HepG2 (cell line): ENCODE data around the gene ZDHHC14. TPM values are rescaled to one million over a fixed set of nuclear protein-coding genes. Genes with fewer than 3 reads are reported as not detected.

Experiments used
- CBFB ChIP-seq: sonication (generic); formaldehyde crosslinking; IDR thresholded peaks from 2 replicates; pipeline ENCODE4 v1.4.0; 2020; ENCODE audit warnings: missing genetic modification reagents
- CEBPB ChIP-seq: IDR thresholded peaks from 2 replicates; pipeline ENCODE4 v1.6.1; 2011; ENCODE audit warnings: low read depth, low read length, improper control_type of control experiment, borderline replicate concordance
- CEBPG ChIP-seq: IDR thresholded peaks from 2 replicates; pipeline ENCODE4 v1.6.1; 2016
- EP300 ChIP-seq, 3 experiments: sonication (generic) in 1 of 3; formaldehyde crosslinking in 1 of 3; IDR thresholded peaks; 2 replicates each; pipeline versions ENCODE4 v1.5.1 to v1.6.1; 2011 to 2020; ENCODE audit warnings: low read depth in 2 of 3, low read length in 2 of 3, borderline replicate concordance in 1 of 3, improper control_type of control experiment in 1 of 3, mild to moderate bottlenecking in 1 of 3, missing genetic modification reagents in 1 of 3, moderate library complexity in 1 of 3
- FOXA1 ChIP-seq, 2 experiments: fragments of 450-650 bp in 1 of 2; sonication (generic) in 1 of 2; formaldehyde crosslinking in 1 of 2; IDR thresholded peaks; 2 replicates each; pipeline versions ENCODE4 v1.4.0 to v1.6.1; 2016 to 2020; ENCODE audit warnings: missing genetic modification reagents in 1 of 2
- FOXK1 ChIP-seq: sonication (generic); formaldehyde crosslinking; IDR thresholded peaks from 2 replicates; pipeline ENCODE4 v1.4.0; 2020; ENCODE audit warnings: low read depth, missing genetic modification reagents, borderline replicate concordance
- KAT8 ChIP-seq: IDR thresholded peaks from 2 replicates; pipeline ENCODE4 v1.6.1; 2016; ENCODE audit warnings: missing genetic modification reagents, missing compliant biosample characterization
- MEIS1 ChIP-seq: sonication (generic); formaldehyde crosslinking; IDR thresholded peaks from 2 replicates; pipeline ENCODE4 v1.9.0; 2021; ENCODE audit warnings: mild to moderate bottlenecking, missing genetic modification reagents, moderate library complexity, borderline replicate concordance
- NFIC ChIP-seq: IDR thresholded peaks from 2 replicates; pipeline ENCODE4 v1.6.1; 2012; ENCODE audit warnings: mild to moderate bottlenecking, low read length, inconsistent platforms
- PAXIP1 ChIP-seq: sonication (generic); formaldehyde crosslinking; conservative IDR thresholded peaks from 2 replicates; pipeline ENCODE4 v1.4.0; 2020; ENCODE audit warnings: mild to moderate bottlenecking, missing genetic modification reagents, moderate library complexity
- POGZ ChIP-seq: sonication (generic); formaldehyde crosslinking; IDR thresholded peaks from 2 replicates; pipeline ENCODE4 v1.4.0; 2020; ENCODE audit warnings: mild to moderate bottlenecking, missing genetic modification reagents
- SALL1 ChIP-seq: sonication (generic); formaldehyde crosslinking; IDR thresholded peaks from 2 replicates; pipeline ENCODE4 v1.8.0; 2022; ENCODE audit warnings: mild to moderate bottlenecking, missing genetic modification reagents
- ZBTB38 ChIP-seq: sonication (generic); formaldehyde crosslinking; IDR thresholded peaks from 2 replicates; pipeline ENCODE4 v1.5.1; 2020; ENCODE audit warnings: mild to moderate bottlenecking, missing genetic modification reagents
- ZNF30 ChIP-seq: sonication (generic); formaldehyde crosslinking; IDR thresholded peaks from 2 replicates; pipeline ENCODE4 v1.5.0; 2020; ENCODE audit warnings: mild to moderate bottlenecking, missing genetic modification reagents
- ZNF317 ChIP-seq: sonication (generic); formaldehyde crosslinking; IDR thresholded peaks from 2 replicates; pipeline ENCODE4 v1.5.0; 2020; ENCODE audit warnings: mild to moderate bottlenecking, missing genetic modification reagents
- ZNF354B ChIP-seq: sonication (generic); formaldehyde crosslinking; IDR thresholded peaks from 2 replicates; pipeline ENCODE4 v1.8.0; 2022; ENCODE audit warnings: mild to moderate bottlenecking, missing genetic modification reagents
- ZNF430 ChIP-seq: sonication (generic); formaldehyde crosslinking; IDR thresholded peaks from 2 replicates; pipeline ENCODE4 v1.9.0; 2021; ENCODE audit warnings: mild to moderate bottlenecking, missing genetic modification reagents
- ZNF441 ChIP-seq: sonication (generic); formaldehyde crosslinking; IDR thresholded peaks from 2 replicates; pipeline ENCODE4 v1.7.0; 2021; ENCODE audit warnings: missing genetic modification reagents, borderline replicate concordance
- ZNF614 ChIP-seq: IDR thresholded peaks from 2 replicates; pipeline ENCODE4 v1.6.1; 2018; ENCODE audit warnings: missing biosample characterization, missing genetic modification reagents, inconsistent platforms, borderline replicate concordance
- polyA plus RNA-seq, 8 experiments: library from polyadenylated mRNA; depleted of rRNA in 3 of 8; stranded (reverse) in 7 of 8; unstranded in 1 of 8; fragments of >200 nt; fragmentation: Illumina TruSeq in 4 of 8; extraction: Trizol in 4 of 8; gene quantifications; 2 replicates each; pipeline versions ENCODE4 v1.2.1 to v1.2.3, GENCODE V29; 2011 to 2016; ENCODE audit warnings: low read depth in 4 of 8, missing spikeins in 1 of 8, mixed read lengths in 1 of 8; ENCODE audit not compliant: insufficient read depth in 1 of 8
- total RNA-seq, 5 experiments: library from RNA; depleted of rRNA; stranded (reverse); fragments of >200 nt; fragmentation: Illumina TruSeq; extraction: Trizol; gene quantifications; 2 replicates each; pipeline ENCODE4 v1.2.3, GENCODE V29; 2016; ENCODE audit warnings: low read depth in 1 of 5
- TF ChIP-seq, protein P1 (sequence below): sonication (generic); formaldehyde crosslinking; IDR thresholded peaks from 2 replicates; pipeline ENCODE4 v1.4.0; 2020; ENCODE audit warnings: missing genetic modification reagents, mild to moderate bottlenecking, borderline replicate concordance
- TF ChIP-seq, protein P2 (sequence below): IDR thresholded peaks from 2 replicates; pipeline ENCODE4 v1.6.1; 2016; ENCODE audit warnings: missing genetic modification reagents, missing compliant biosample characterization

Gene ZDHHC14
- total and polyA plus RNA-seq, 2 of the 13 experiments (the other 11 are each of a cell fraction or from before 2014, with no cell fraction given) = 3.7 to 9.5 TPM

GRCh38 chr6:157528931-157529653 is 148.1 kb downstream of the ZDHHC14 start (continued):
- TF ChIP-seq ZNF614 (CRISPR knock-in tag) = 0 out of 2 replicates have a peak, but pooled peaks have one; percentile 44
- no peak for TF ChIP-seq ZNF30 (CRISPR knock-in tag)
- TF ChIP-seq KAT8 = 0 out of 2 replicates have a peak, but pooled peaks have one; percentile 14
- TF ChIP-seq PAXIP1 (CRISPR knock-in tag) = peak; percentile 45; the same call in 1 of the 2 replicates
- TF ChIP-seq CEBPB = peak; percentile 87
- peak; percentile 77 for TF ChIP-seq CBFB (CRISPR knock-in tag)
- peak in 1 of 2 experiments; percentile 51; a peak in 1 of 4 replicates for TF ChIP-seq EP300 (IDR thresholded peaks at IDR 0.05; ENCODE audit: low read depth in 2 of 2, low read length in 2 of 2)
- peak; percentile 10; the same call in 1 of the 2 replicates for TF ChIP-seq EP300 (CRISPR knock-in tag; IDR thresholded peaks at IDR 0.05; ENCODE audit: borderline replicate concordance)
- TF ChIP-seq MEIS1 (CRISPR knock-in tag) = peak; percentile 75; the same call in 1 of the 2 replicates
- TF ChIP-seq, protein P1, sequence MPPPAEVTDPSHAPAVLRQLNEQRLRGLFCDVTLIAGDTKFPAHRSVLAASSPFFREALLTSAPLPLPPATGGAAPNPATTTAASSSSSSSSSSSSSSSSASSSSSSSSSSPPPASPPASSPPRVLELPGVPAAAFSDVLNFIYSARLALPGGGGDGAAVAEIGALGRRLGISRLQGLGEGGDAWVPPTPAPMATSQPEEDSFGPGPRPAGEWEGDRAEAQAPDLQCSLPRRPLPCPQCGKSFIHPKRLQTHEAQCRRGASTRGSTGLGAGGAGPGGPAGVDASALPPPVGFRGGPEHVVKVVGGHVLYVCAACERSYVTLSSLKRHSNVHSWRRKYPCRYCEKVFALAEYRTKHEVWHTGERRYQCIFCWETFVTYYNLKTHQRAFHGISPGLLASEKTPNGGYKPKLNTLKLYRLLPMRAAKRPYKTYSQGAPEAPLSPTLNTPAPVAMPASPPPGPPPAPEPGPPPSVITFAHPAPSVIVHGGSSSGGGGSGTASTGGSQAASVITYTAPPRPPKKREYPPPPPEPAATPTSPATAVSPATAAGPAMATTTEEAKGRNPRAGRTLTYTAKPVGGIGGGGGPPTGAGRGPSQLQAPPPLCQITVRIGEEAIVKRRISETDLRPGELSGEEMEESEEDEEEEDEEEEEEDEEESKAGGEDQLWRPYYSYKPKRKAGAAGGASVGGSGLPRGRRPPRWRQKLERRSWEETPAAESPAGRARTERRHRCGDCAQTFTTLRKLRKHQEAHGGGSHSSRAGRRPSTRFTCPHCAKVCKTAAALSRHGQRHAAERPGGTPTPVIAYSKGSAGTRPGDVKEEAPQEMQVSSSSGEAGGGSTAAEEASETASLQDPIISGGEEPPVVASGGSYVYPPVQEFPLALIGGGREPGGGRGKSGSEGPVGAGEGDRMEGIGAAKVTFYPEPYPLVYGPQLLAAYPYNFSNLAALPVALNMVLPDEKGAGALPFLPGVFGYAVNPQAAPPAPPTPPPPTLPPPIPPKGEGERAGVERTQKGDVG = 0 out of 2 replicates have a peak, but pooled peaks have one; percentile 34
- TF ChIP-seq CEBPG (CRISPR knock-in tag) = peak; percentile 73
- 0 out of 2 replicates have a peak, but pooled peaks have one; percentile 27 for TF ChIP-seq SALL1 (CRISPR knock-in tag)
- TF ChIP-seq, protein P2, sequence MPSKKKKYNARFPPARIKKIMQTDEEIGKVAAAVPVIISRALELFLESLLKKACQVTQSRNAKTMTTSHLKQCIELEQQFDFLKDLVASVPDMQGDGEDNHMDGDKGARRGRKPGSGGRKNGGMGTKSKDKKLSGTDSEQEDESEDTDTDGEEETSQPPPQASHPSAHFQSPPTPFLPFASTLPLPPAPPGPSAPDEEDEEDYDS (CRISPR knock-in tag) = 0 out of 2 replicates have a peak, but pooled peaks have one; percentile 30
- TF ChIP-seq ZNF430 (CRISPR knock-in tag) = 0 out of 2 replicates have a peak, but pooled peaks have one; percentile 39
- peak; percentile 64; the same call in 1 of the 2 replicates for TF ChIP-seq FOXK1 (CRISPR knock-in tag)
- TF ChIP-seq FOXA1 (IDR thresholded peaks at IDR 0.05) = no peak
- TF ChIP-seq FOXA1 (CRISPR knock-in tag; IDR thresholded peaks at IDR 0.05) = 0 out of 2 replicates have a peak, but pooled peaks have one; percentile 23
- 0 out of 2 replicates have a peak, but pooled peaks have one; percentile 61 for TF ChIP-seq NFIC
- peak; percentile 66; the same call in 1 of the 2 replicates for TF ChIP-seq ZBTB38
- TF ChIP-seq ZNF354B = no peak
- no peak for TF ChIP-seq POGZ (CRISPR knock-in tag)
- no peak for TF ChIP-seq ZNF441
- TF ChIP-seq ZNF317 (CRISPR knock-in tag) = peak; percentile 50; the same call in 1 of the 2 replicates
